ENCODE measurements around the gene SBF2.

- TF ChIP-seq CTCF (IDR thresholded peaks at IDR 0.05) (no peak), POLR2A (IDR thresholded peaks at IDR 0.05) (no peak)
These were observed 289.4 kb downstream of the SBF2 start for GRCh38 chr11:10004526-10005113.

Data from esophagus squamous epithelium (tissue), 4 donors.